ENCODE data around the gene HIF1A. TPM values are rescaled to one million over a fixed set of nuclear protein-coding genes. Genes with fewer than 3 reads are reported as not detected.
"Not testable (repeated sequence)": the region's sequence is repeated elsewhere in the genome, so short reads cannot be mapped to it uniquely, and the experiment has no call there.

The HIF1A gene
- total RNA-seq, 1 donor from 2014 or later: 197 TPM

DNA sequence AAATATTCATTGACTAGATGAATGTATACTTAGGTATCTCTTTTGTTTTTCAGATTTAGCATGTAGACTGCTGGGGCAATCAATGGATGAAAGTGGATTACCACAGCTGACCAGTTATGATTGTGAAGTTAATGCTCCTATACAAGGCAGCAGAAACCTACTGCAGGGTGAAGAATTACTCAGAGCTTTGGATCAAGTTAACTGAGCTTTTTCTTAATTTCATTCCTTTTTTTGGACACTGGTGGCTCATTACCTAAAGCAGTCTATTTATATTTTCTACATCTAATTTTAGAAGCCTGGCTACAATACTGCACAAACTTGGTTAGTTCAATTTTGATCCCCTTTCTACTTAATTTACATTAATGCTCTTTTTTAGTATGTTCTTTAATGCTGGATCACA lies 51.6 kb downstream of the HIF1A start:
- no peak for DNase-seq (ENCODE audit: low spot score)

GRCh38 chr14:61747342-61747741 lies 52.0 kb downstream of the HIF1A start:
- no peak for DNase-seq (ENCODE audit: low spot score)

DNA sequence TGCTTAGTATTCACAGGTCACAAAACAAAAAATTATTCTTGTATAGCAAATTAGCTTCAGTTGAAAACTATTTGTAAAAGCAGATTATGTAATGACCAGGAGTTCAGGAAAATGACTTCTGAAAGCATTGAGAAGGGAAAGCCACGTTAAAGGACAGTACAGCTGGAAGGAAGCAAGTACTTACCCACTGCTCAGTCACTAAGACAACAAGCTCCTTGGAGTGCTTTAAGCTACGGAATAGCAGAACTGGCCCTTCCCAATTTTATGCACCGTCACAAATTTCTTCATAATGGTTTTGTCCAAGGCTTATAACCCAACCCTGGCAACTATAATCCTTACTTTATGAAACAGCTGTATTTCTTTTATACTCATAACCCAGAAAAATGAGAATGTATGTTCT lies 54.0 kb downstream of the HIF1A start:
- no peak for DNase-seq (ENCODE audit: low spot score)

DNA sequence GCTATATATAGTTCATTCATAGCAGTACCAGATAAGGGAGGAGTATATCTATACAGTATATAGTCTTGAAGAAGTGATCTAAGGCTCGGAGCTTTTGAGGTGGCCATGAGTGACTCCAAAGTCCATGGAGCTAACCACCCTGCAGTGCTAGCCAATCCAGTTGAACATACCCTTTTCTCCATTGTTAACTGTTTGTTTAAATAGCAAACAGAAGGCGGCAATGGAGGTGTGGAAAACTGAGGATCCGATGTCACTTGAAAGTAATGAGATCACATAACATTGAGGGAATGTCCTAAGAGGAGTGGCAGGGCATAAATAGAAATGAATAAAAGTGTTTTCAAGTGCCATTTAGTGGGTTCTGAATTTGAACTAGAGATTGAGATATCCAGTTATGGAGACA lies 54.6 kb downstream of the HIF1A start:
- no peak for DNase-seq (ENCODE audit: low spot score)

DNA sequence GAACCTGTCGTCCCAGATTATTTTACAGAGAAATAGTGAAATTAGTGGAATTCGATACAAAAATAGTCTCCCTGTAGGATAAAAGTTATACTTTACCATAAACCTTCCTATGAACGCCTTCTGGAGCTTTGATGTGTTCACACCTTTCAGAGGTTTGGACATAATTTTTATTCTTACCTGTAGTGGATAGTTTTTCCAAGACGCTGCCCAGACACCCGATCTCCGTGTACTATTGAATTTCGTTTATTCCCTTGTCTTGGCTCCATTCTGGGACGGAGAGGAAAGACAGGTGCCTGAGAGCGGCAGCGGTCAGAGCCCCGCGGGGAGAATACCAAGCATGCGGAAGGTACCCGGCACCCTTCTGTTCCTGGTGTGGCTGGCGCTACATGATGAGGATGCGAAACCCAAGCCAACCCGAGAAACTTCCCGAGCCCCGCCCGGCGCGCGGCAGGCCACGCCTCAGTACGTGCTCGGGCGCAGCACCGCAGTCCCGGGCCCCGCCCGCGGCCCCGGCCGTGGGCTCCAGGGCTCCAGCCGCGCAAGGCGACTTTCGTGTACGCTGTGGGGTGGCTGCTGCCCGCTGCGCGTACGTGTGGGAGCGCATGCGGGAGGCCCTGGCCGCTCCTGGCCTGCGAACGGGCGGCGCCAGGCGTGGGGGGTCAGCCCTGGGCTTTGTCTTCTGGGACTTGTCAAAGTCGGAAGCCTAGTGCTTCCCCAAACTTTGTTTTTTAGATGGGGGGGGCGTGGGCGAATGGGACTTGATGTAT lies 55.6 kb downstream of the HIF1A start:
- peak; percentile 92 for DNase-seq (ENCODE audit: low spot score)

DNA sequence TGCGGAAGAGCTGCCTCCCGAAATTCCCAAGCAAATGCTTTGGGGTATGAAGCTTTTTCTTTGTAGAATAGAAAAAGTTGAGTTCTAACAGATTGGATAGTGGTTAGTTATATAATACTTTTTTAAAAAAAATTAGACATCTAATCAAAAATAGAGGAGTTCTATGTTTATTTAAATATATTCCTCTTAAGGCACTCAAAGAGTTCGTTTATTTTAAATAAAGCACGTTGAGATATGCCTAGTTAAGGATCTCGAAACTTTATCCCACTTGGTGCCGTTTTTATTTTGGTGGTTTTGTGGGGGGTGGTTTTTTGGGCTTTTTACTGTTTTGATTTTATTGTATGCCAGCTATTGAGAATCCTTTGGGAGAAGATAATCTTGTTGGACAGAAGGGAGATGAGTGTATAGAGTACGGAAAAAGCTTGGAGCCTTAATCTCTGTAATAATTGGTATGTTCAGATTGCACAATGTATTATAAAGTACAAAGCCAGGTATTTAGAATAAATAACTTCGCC lies 56.2 kb downstream of the HIF1A start:
- no peak for DNase-seq (ENCODE audit: low spot score)

DNA sequence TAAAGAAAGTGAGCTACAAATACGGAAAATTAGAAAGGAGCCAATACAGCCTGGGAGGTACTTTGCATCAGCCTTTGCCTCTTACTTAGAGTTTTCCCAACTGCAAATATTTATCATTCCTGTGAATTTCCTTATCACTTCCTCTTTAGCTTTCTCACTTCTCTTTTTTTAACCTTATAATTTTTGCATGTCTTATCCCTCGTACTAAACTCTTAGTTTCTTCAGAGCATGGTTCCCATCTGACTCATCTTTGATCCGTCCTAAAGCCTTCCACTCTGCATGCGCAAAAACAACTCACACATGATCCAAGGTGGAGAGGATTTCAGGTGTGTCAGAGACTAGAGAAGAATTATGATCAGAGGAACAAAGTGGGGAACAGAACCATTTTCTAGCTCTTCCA lies 57.3 kb downstream of the HIF1A start:
- DNase-seq (ENCODE audit: low spot score): peak; percentile 33

DNA sequence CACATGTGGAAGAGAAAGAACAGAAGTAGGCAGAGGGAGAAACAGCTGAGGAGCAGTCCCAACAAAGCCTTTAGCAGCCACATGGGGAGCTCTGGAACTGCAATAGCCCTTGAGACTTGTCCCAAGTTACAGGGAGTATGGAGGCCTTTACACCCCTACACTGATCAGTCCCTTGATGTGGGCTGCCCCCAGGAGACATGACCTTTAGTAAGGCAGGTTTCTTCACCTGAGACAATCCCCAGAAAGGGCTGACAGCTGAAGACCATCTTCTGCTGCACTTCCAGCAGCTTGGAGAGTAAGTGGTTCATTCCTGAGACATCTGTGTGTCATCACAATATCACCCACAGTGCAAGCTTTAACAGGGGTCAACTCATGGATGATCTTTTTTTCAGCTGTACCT lies 58.3 kb downstream of the HIF1A start:
- no peak for DNase-seq (ENCODE audit: low spot score)

- DNase-seq (ENCODE audit: low spot score): no peak
Observed at GRCh38 chr14:61754627-61755381, 59.5 kb downstream of the HIF1A start.

DNA sequence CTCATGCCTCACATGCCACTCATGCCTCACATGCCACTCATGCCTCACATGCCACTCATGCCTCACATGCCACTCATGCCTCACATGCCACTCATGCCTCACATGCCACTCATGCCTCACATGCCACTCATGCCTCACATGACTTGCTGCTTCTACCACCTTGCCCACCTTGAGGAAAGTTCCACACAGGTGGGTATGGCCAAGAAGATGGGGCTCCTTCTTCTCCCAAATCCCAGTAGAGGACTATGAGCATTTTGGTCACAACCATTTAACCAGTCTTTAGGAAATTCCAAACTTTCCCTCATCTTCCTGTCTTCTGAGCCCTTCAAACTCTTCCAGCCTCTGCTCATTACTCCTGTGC lies 60.0 kb downstream of the HIF1A start:
- DNase-seq (ENCODE audit: low spot score): not testable (repeated sequence)

DNA sequence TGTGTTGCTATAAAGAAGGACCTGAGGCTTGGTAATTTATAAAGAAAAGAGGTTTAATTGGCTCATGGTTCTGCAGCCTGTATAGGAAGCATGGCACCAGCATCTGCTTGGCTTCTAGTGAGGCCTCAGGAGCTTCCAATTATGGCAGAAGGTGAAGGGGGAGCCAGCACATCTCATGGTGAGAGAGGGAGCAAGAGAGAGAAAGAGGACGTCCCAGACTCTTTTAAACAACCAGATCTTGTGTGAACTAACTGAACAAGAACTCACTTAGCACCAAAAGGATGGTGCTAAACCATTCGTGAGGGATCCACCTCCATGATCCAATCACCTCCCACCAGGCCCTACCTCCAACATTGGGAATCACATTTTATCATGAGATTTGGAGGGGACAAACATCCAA lies 60.8 kb downstream of the HIF1A start:
- DNase-seq (ENCODE audit: low spot score): no peak

DNA sequence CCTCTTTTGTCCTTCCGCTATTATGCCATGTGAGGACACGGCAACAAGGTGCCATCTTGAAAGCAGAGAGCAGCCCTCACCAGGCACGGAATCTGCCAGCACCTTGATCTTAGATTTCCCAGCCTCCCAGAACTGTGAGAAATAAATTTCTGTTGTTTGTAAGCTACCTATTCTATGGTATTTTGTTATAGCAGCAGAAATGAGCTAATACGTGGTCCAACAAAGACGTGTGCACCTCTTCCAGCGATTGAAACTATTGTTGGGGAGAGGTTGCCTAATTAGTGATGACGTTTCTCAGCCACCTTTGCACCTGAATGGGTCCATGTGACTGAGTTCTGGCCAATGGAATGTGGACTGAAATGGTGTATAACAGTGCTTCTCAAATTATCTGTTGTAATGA lies 64.6 kb downstream of the HIF1A start:
- no peak for DNase-seq (ENCODE audit: low spot score)

DNA sequence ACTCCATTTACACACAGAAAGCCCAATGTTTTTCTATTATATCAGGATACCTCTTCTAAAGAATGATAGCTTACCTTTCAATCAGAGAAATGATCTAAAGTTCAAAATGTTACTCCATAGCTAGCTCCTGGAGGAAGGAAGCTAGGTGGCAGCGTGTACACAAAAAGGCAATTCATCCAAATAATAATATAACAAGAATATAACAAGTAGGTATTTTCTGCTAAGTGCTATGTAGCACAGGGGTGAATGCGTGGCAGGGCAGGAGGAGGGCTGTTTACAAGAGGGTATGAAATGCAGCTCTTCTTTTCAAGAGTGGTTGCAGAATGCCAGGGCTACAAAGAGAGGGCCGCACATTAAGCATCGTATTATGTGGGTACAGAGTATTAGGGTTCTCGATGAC lies 66.2 kb downstream of the HIF1A start:
- DNase-seq (ENCODE audit: low spot score): peak; percentile 2

GRCh38 chr14:61761959-61762786 lies 66.9 kb downstream of the HIF1A start, which contains the start of gene SNAPC1:
Gene SNAPC1, plus strand, starts transcription at chr14:61762420. Its CDS starts 41 bp downstream, at chr14:61762461.
- DNase-seq (ENCODE audit: low spot score): peak; percentile 99

- DNase-seq (ENCODE audit: low spot score): no peak
Observed at GRCh38 chr14:61764342-61765122, 69.2 kb downstream of the HIF1A start.

- DNase-seq (ENCODE audit: low spot score): peak; percentile 4
Observed at GRCh38 chr14:61765225-61765943, 70.1 kb downstream of the HIF1A start.

GRCh38 chr14:61766151-61766550 lies 70.8 kb downstream of the HIF1A start:
- no peak for DNase-seq (ENCODE audit: low spot score)

DNA sequence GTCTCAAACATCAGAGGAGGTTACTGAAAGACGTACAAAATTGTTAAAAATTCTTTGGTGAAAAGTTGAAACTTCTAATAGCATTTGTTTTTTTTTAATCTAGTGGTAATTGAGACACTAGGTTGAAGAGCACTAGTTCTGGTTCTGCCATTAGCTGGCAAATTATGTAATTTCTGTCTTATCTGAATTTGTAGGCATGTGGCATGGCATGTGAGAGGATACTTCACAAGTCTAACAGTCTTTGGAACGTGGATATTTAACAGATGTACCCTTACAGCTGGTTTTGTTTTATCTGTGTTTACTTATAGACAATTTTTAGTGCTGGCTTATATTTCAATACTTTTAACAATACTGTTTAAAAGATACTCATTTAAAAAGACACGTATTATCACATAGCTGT lies 72.9 kb downstream of the HIF1A start:
- DNase-seq (ENCODE audit: low spot score): no peak

GRCh38 chr14:61769893-61770292 lies 74.6 kb downstream of the HIF1A start:
- no peak for DNase-seq (ENCODE audit: low spot score)

DNA sequence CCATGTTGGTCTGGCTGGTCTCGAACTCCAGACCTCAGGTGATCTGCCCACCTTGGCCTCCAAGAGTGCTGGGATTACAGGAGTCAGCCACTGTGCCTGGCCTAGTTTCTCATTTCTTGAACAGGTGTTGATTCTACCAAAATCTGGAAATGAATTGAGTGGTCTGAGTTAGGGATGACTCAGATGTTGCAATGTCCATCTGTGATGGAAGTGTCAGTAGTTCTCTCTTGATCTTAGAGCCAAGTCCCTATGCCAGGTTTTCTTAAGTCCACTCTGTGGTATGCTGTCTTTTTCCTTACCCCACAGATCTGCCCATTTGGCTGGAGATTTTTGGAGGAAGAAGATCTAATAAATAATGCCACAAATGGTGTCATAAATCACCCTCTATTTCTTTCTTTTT lies 79.5 kb downstream of the HIF1A start:
- no peak for DNase-seq (ENCODE audit: low spot score)

- no peak for DNase-seq (ENCODE audit: low spot score)
Observed at GRCh38 chr14:61780125-61780524, 84.8 kb downstream of the HIF1A start.
